Gastroesophageal sphincter (tissue), 2 donors: Measurements from ENCODE around the gene CDCP2.
"Not testable (repeated sequence)": the region's sequence is repeated elsewhere in the genome, so short reads cannot be mapped to it uniquely, and the experiment has no call there.

ENCODE experiments used
- EP300 ChIP-seq: sonication (generic); formaldehyde crosslinking; IDR thresholded peaks from one replicate; pipeline ENCODE4 v1.6.1; 2017; ENCODE audit warnings: antibody characterized with exemption, mild to moderate bottlenecking
- POLR2A ChIP-seq, 2 donors: fragments of 450-650 bp; IDR thresholded peaks; one replicate each; pipeline ENCODE4 v1.6.1; 2017; ENCODE audit warnings: antibody characterized with exemption in 2 of 2, mild to moderate bottlenecking in 2 of 2, moderate library complexity in 1 of 2

DNA sequence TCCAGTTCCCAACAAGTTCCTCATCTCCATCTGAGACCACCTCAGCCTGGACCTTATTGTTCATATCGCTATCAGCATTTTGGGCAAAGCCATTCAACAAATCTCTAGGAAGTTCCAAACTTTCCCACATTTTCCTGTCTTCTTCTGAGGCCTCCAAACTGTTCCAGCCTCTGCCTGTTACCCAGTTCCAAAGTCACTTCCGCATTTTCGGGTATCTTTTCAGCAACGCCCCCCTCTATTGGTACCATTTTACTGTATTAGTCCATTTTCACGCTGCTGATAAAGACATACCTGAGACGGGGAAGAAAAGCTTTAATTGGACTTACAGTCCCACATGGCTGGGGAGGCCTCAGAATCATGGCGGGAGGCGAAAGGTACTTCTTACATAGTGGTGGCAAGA lies 13.6 kb upstream of the CDCP2 start:
- TF ChIP-seq POLR2A (IDR thresholded peaks at IDR 0.05); EP300: not testable (repeated sequence)
